ENCODE results near the gene CFAP45. TPM values are rescaled to one million over a fixed set of nuclear protein-coding genes. Genes with fewer than 3 reads are reported as not detected.

Gene CFAP45
- total and polyA plus RNA-seq, 2 experiments from 2014 or later: 0.36 TPM; not detected in 1

DNA sequence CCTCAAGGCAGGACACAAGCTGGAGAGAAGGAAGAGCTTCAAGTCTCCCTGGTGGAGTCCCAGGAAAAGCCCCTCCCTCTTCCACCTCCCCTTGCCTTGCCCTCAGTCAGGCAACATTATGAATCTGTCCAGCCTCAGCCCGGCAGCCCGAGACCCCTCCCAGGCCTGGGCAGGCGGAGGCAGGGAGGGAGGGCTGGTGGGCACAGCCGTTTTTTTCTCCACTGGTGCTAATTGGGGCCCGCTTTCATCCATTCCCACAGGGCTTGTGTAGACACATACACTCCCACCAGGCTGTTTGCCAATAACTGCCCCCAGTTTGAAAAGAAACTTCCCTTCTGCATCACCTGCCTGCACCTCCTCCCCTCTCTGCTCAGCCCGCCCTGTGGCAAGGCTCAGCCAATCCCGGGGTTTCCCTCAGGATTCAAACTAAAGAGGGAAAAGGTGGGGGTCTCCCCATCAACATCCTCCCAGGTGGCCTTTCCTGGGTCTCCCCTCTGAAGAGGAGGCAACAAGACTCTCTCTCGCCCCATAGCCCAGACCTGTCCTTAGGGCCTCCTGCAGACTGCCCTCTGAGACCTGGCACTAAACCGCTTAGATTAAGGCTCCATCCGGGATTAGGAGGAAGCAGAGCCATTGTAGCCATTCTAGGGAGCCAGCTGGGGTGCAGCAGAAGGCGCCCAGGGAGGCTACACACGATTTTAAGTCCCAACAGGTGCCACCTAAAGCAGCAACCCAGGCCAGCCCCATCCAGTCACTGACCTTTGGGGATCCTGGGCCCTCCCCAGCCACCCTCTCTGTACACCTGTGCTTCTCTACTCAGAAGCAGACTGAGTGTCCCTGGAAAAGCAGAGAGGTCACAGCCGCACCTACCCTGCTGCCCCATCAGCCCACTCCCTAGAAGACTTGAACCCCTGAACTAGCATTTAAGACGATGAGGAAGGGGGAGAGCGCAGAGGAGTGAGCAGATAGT, 41.9 kb upstream of the CFAP45 start:
- H3F3A ChIP-seq (replicated peaks; ENCODE audit: low read depth): no peaks in the 10 kb centered on the region
- TF ChIP-seq CREB1 (CRISPR knock-in tag; IDR thresholded peaks at IDR 0.05; ENCODE audit: low read depth) (no peak), POLR2AphosphoS5 (IDR thresholded peaks at IDR 0.05; ENCODE audit: low read depth) (no peak), JUNB (IDR thresholded peaks at IDR 0.05; ENCODE audit: unreplicated experiment) (no peak), REST (IDR thresholded peaks at IDR 0.05; ENCODE audit: unreplicated experiment) (no peak)
- TF ChIP-seq, protein P1, sequence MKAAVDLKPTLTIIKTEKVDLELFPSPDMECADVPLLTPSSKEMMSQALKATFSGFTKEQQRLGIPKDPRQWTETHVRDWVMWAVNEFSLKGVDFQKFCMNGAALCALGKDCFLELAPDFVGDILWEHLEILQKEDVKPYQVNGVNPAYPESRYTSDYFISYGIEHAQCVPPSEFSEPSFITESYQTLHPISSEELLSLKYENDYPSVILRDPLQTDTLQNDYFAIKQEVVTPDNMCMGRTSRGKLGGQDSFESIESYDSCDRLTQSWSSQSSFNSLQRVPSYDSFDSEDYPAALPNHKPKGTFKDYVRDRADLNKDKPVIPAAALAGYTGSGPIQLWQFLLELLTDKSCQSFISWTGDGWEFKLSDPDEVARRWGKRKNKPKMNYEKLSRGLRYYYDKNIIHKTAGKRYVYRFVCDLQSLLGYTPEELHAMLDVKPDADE (IDR thresholded peaks at IDR 0.05): no peak
- H3K27me3 ChIP-seq (ENCODE audit: insufficient read depth): no peaks in the 10 kb centered on the region
- no peak overlapping the region for H2AFZ ChIP-seq
- no peak overlapping the region for H3K27ac ChIP-seq (ENCODE audit: low read depth)
- DNase-seq (ENCODE audit: low spot score): peak; percentile 35
- no peak overlapping the region for H3K4me2 ChIP-seq
- ATAC-seq: no peak
- peaks cover 34% of the 10 kb centered on the region for H3K4me1 ChIP-seq (ENCODE audit: insufficient read depth)
- Mint-ChIP-seq H3K4me3 (peak overlapping the region; percentile 1; the same call in 1 of the 3 replicates), H3K27me3 (ENCODE audit: insufficient read depth, low read depth, poor library complexity) (peaks cover 17% of the 10 kb centered on the region), H3K36me3 (ENCODE audit: low read depth) (peaks cover 21% of the 10 kb centered on the region), H3K9me3 (no peaks in the 10 kb centered on the region), H3K4me1 (peaks cover 55% of the 10 kb centered on the region), H3K27ac (peak overlapping the region; percentile 79)
- peaks cover 4% of the 10 kb centered on the region; the same call in 1 of the 2 replicates for H4K20me1 ChIP-seq (replicated peaks; ENCODE audit: insufficient read depth)
- H3K9me2 ChIP-seq (ENCODE audit: insufficient read depth): peaks cover 6% of the 10 kb centered on the region
- H3K36me3 ChIP-seq (ENCODE audit: insufficient read depth): no peaks in the 10 kb centered on the region
- peaks cover 17% of the 10 kb centered on the region; the same call in 1 of the 2 replicates for H3K79me2 ChIP-seq (replicated peaks; ENCODE audit: insufficient read depth)
- H3K4me3 ChIP-seq: no peak overlapping the region

DNA sequence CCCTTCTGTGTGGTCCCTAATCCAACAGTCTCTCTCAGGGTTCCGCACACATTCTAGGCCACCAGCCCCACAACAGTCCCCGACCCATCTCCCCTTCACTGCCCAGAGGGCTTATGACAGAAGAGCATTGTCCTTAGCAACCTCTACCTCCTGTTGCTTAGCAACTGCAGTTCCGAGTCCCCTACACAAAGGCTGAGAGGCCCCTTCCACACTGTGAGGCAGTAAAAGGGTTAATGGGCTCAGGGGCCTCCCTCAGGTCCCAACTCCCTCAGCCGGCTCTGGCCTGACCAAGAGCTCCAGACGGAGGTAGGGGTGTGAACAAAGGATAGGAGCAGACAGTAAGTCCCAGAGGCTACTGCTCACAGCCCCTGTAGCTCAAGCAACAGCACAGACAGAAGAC, 41.2 kb upstream of the CFAP45 start:
- Histone ChIP-seq H3K79me2 (replicated peaks; ENCODE audit: insufficient read depth) (peaks cover 17% of the 10 kb centered on the region; the same call in 1 of the 2 replicates), H3K36me3 (ENCODE audit: insufficient read depth) (no peaks in the 10 kb centered on the region), H3K9me2 (ENCODE audit: insufficient read depth) (no peaks in the 10 kb centered on the region), H2AFZ (no peak overlapping the region), H3K4me1 (ENCODE audit: insufficient read depth) (peaks cover 32% of the 10 kb centered on the region), H3K4me3 (no peak overlapping the region), H3K4me2 (no peak overlapping the region), H3K27me3 (ENCODE audit: insufficient read depth) (no peaks in the 10 kb centered on the region), H4K20me1 (replicated peaks; ENCODE audit: insufficient read depth) (peaks cover 4% of the 10 kb centered on the region; the same call in 1 of the 2 replicates), H3F3A (replicated peaks; ENCODE audit: low read depth) (no peaks in the 10 kb centered on the region), H3K27ac (ENCODE audit: low read depth) (no peak overlapping the region)
- peak; percentile 30 for DNase-seq (ENCODE audit: low spot score)
- Mint-ChIP-seq H3K36me3 (ENCODE audit: low read depth) (peaks cover 23% of the 10 kb centered on the region), H3K27ac (peak overlapping the region; percentile 81), H3K4me1 (peaks cover 54% of the 10 kb centered on the region), H3K27me3 (ENCODE audit: insufficient read depth, low read depth, poor library complexity) (peaks cover 20% of the 10 kb centered on the region), H3K4me3 (no peak overlapping the region), H3K9me3 (no peaks in the 10 kb centered on the region)
- no peak for ATAC-seq
- TF ChIP-seq NANOG (IDR thresholded peaks at IDR 0.05; ENCODE audit: borderline replicate concordance) (no peak), ZNF462 (CRISPR knock-in tag; IDR thresholded peaks at IDR 0.05) (no peak)

Measured in GM23338 (cell line).